Activated T-cell treated with anti-CD3 and anti-CD28 coated beads for 48 hours (primary cell): ENCODE measurements around the gene SLC4A9.

Experiments used
- DNase-seq: peaks from one replicate; pipeline ENCODE4 v3.0.0-alpha.2; 2020; ENCODE audit warnings: low read depth

The SLC4A9 gene

GRCh38 chr5:140362875-140363630 is 3.1 kb downstream of the SLC4A9 start:
- peak; percentile 79 for DNase-seq

- no peak for DNase-seq
These were observed 3.9 kb downstream of the SLC4A9 start for GRCh38 chr5:140363631-140364471.

GRCh38 chr5:140364472-140364765 is 4.4 kb downstream of the SLC4A9 start:
- no peak for DNase-seq

- no peak for DNase-seq
These were observed 5.3 kb downstream of the SLC4A9 start for GRCh38 chr5:140365282-140365681.

- DNase-seq = no peak
These were observed 5.9 kb downstream of the SLC4A9 start for GRCh38 chr5:140365941-140366340.

GRCh38 chr5:140366589-140367255 is 6.7 kb downstream of the SLC4A9 start:
- DNase-seq = no peak

GRCh38 chr5:140367256-140368013 is 7.4 kb downstream of the SLC4A9 start:
- no peak for DNase-seq

GRCh38 chr5:140371356-140372151 is 11.6 kb downstream of the SLC4A9 start:
- no peak for DNase-seq

- DNase-seq = no peak
These were observed 13.0 kb downstream of the SLC4A9 start for GRCh38 chr5:140372971-140373487.

GRCh38 chr5:140381351-140381750 is 21.4 kb downstream of the SLC4A9 start:
- DNase-seq = no peak

- no peak for DNase-seq
These were observed 22.0 kb downstream of the SLC4A9 start for GRCh38 chr5:140381972-140382371.

GRCh38 chr5:140382866-140383265 is 22.9 kb downstream of the SLC4A9 start:
- no peak for DNase-seq

- no peak for DNase-seq
These were observed 23.3 kb downstream of the SLC4A9 start for GRCh38 chr5:140383300-140383699.

GRCh38 chr5:140388052-140388451 is 28.1 kb downstream of the SLC4A9 start:
- no peak for DNase-seq

GRCh38 chr5:140391312-140391711 is 31.3 kb downstream of the SLC4A9 start:
- DNase-seq = no peak

- no peak for DNase-seq
These were observed 31.7 kb downstream of the SLC4A9 start for GRCh38 chr5:140391732-140392131.

GRCh38 chr5:140393738-140394137 is 33.7 kb downstream of the SLC4A9 start:
- no peak for DNase-seq

- DNase-seq = no peak
These were observed 38.4 kb downstream of the SLC4A9 start for GRCh38 chr5:140398379-140398811.

GRCh38 chr5:140399979-140400729 is 40.2 kb downstream of the SLC4A9 start:
- no peak for DNase-seq

- DNase-seq = peak; percentile 77
These were observed 40.9 kb downstream of the SLC4A9 start for GRCh38 chr5:140400730-140401361.
